GM23338 (cell line): ENCODE measurements around the gene ZXDC.

Experiments
- CTCF ChIP-seq, 2 experiments: fragments of 200-600 bp in 1 of 2; sonication (generic) in 1 of 2; conservative IDR thresholded peaks; 2 replicates each; pipeline versions ENCODE4 v1.5.1 to v1.6.1; 2016 to 2017; ENCODE audit warnings: antibody characterized with exemption in 2 of 2, low read depth in 2 of 2, mild to moderate bottlenecking in 2 of 2, moderate library complexity in 1 of 2
- EZH2 ChIP-seq: fragments of 200-600 bp; sonication (generic); IDR thresholded peaks from one replicate; pipeline ENCODE4 v1.8.0; 2017; ENCODE audit warnings: antibody characterized with exemption, mild to moderate bottlenecking, low read depth; ENCODE audit not compliant: unreplicated experiment
- EZH2phosphoT487 ChIP-seq: fragments of 200-600 bp; sonication (generic); IDR thresholded peaks from one replicate; pipeline ENCODE4 v1.8.1; 2018; ENCODE audit warnings: antibody characterized with exemption; ENCODE audit not compliant: unreplicated experiment
- NANOG ChIP-seq: IDR thresholded peaks from 2 replicates; pipeline ENCODE4 v1.6.1; 2016; ENCODE audit warnings: antibody characterized with exemption, borderline replicate concordance
- TF ChIP-seq, protein P1 (sequence below): IDR thresholded peaks from one replicate; pipeline ENCODE4 v1.6.1; 2018; ENCODE audit warnings: antibody characterized with exemption; ENCODE audit not compliant: unreplicated experiment

DNA sequence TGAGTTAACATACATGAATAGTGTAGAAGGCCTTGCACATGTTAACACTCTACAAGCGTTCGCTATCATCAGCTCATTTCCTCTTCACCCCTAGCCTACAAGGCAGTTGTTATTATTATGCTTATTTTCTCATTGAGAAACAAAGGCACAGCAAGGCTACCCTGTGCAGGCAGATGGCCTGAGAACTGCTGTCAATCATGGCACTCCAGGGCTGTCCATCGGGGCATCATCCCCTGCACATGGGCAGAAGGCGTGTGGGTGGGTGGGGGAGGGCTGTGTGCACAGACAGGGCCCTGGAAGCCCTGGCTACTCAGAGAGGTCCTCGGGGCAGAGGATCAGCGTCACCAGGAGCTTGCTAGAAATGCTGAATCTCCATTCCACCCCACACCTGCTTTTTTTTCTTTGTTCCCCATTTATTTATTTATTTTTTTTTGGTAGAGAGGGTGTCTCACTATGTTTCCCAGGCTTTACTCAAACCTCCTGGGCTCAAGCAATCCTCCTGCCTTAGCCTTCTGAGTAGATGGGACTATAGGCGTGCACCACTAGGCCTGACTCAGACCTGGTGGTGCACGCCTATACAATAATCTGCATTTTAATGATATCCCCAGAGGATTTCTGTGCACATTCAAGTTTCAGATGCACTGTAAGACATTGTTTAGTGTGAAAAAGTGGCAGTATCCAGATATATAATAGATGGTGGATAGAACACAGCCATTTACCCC lies 9.6 kb upstream of the ZXDC start:
- no peak for TF ChIP-seq CTCF (conservative IDR thresholded peaks at IDR 0.05; ENCODE audit: low read depth in 2 of 2)
- no peak for TF ChIP-seq EZH2phosphoT487
- no peak for TF ChIP-seq EZH2
- TF ChIP-seq, protein P1, sequence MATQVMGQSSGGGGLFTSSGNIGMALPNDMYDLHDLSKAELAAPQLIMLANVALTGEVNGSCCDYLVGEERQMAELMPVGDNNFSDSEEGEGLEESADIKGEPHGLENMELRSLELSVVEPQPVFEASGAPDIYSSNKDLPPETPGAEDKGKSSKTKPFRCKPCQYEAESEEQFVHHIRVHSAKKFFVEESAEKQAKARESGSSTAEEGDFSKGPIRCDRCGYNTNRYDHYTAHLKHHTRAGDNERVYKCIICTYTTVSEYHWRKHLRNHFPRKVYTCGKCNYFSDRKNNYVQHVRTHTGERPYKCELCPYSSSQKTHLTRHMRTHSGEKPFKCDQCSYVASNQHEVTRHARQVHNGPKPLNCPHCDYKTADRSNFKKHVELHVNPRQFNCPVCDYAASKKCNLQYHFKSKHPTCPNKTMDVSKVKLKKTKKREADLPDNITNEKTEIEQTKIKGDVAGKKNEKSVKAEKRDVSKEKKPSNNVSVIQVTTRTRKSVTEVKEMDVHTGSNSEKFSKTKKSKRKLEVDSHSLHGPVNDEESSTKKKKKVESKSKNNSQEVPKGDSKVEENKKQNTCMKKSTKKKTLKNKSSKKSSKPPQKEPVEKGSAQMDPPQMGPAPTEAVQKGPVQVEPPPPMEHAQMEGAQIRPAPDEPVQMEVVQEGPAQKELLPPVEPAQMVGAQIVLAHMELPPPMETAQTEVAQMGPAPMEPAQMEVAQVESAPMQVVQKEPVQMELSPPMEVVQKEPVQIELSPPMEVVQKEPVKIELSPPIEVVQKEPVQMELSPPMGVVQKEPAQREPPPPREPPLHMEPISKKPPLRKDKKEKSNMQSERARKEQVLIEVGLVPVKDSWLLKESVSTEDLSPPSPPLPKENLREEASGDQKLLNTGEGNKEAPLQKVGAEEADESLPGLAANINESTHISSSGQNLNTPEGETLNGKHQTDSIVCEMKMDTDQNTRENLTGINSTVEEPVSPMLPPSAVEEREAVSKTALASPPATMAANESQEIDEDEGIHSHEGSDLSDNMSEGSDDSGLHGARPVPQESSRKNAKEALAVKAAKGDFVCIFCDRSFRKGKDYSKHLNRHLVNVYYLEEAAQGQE = no peak
- peak; percentile 56; the same call in 1 of the 2 replicates for TF ChIP-seq NANOG
